GM19193 (cell line): ENCODE measurements around the gene GALNT12.

Experiments
- POLR2A ChIP-seq: IDR thresholded peaks from 4 replicates; pipeline ENCODE4 v1.6.1; 2011; ENCODE audit not compliant: insufficient read depth, insufficient read length; ENCODE audit errors: extremely low read depth

The GALNT12 gene

GRCh38 chr9:98892690-98893089 lies 85.2 kb downstream of the GALNT12 start:
- TF ChIP-seq POLR2A: no peak

- no peak for TF ChIP-seq POLR2A
These were observed 86.7 kb downstream of the GALNT12 start for GRCh38 chr9:98894171-98894570.

- no peak for TF ChIP-seq POLR2A
These were observed 87.3 kb downstream of the GALNT12 start for GRCh38 chr9:98894761-98895160.

GRCh38 chr9:98896632-98897031 lies 89.2 kb downstream of the GALNT12 start:
- TF ChIP-seq POLR2A: no peak

GRCh38 chr9:98897745-98898144 lies 90.3 kb downstream of the GALNT12 start:
- TF ChIP-seq POLR2A: no peak

GRCh38 chr9:98899408-98900056 lies 92.1 kb downstream of the GALNT12 start:
- no peak for TF ChIP-seq POLR2A
